Hepatocyte (in vitro differentiated cells): ENCODE measurements around the gene ETV3.

Source experiments
- CTCF ChIP-seq: fragments of 200-600 bp; sonication (generic); IDR thresholded peaks from 2 replicates; pipeline ENCODE4 v1.5.1; 2016; ENCODE audit warnings: antibody characterized with exemption, mild to moderate bottlenecking; ENCODE audit not compliant: poor library complexity
- EZH2 ChIP-seq: fragments of 200-600 bp; sonication (generic); IDR thresholded peaks from 2 replicates; pipeline ENCODE4 v1.6.1; 2016; ENCODE audit warnings: antibody characterized with exemption, mild to moderate bottlenecking, borderline replicate concordance
- EZH2phosphoT487 ChIP-seq: fragments of 200-600 bp; sonication (generic); IDR thresholded peaks from one replicate; pipeline ENCODE4 v1.6.1; 2018; ENCODE audit warnings: antibody characterized with exemption, mild to moderate bottlenecking, low read depth, moderate library complexity; ENCODE audit not compliant: unreplicated experiment, severe bottlenecking

- TF ChIP-seq CTCF, result no peak
- no peak for TF ChIP-seq EZH2phosphoT487
- TF ChIP-seq EZH2, result no peak
Measured at GRCh38 chr1:157178490-157178889, 40.3 kb upstream of the ETV3 start.
